NCI-H345 (cell line): ENCODE data around the gene MAPRE2.

Source experiments
- DNase-seq: peaks from one replicate; lab custom pipeline; 2025; lab: John Stamatoyannopoulos, UW

Gene MAPRE2

DNA sequence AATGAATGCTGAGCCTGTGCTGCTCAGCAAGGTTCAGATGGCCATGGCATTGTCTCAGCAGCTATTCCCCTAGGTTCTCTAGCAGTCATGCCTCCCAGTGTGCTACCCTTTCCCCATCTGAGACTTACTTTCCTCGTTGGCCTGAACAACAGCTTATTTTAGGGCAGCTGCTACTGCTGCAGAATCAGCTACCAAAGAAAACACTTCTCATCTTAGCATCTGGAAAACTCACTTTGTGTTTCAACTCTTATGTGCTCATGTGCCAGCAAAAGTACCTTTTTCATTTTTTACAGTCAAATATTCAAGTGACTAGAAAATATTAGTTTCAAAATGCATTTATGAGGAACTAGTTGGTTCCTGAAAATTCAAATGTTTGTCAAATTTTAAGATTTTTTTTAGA, 139.2 kb downstream of the MAPRE2 start:
- no peak for DNase-seq

DNA sequence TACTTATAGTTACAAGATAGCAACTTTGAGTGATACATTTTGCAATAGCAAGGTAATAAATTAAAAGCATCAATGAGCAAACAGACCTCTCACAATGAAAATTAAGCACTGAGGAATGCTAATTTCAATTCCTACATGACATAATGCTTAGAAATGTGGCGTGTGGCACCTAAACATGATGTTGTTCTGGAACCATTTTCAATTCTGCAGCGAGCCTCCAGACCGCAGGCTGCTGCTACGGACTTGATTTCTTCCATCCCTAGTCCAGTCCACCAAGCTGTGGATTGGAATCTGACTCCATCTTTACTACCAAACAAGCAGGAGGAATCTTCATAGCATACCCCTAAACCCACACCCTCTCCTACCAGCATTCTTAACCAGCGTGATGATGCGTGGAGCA, 140.9 kb downstream of the MAPRE2 start:
- DNase-seq: no peak

DNA sequence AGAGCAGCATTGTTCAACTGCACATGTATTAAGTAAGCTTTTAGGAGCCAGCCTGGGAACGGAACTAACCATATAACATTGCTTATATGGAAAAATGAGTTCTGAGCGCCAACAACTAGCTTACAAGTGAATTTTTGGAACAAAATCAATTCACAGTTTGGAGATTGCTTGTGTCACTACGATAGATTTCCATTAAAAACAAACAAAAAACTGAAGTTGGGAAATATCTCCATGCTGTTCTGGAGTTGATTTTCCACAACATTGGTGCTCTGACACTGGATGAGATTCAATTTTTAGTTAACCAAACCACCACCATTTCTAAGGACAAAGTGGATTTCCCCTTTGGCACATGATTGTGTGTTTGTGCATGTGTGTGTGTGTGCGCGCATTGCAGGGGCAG, 142.7 kb downstream of the MAPRE2 start:
- no peak for DNase-seq

DNA sequence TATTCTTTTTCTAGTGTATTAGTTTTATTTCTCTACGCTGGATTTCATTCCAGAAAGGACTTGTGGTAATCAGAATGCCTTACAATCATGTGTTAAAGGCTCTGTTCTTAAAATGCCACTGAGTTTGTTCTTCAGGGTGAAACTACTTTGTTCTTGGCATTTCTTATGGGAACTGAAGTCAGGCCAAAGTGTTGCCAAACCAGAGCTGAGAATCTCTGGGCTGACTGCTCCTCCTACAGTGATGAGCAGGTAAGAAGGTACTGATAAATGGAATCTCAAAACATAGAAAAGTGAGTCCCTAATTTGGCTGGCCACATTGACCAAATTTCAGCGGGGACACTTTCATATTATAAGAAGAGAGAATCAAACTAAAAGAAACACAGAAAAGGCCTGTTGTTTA, 144.6 kb downstream of the MAPRE2 start:
- DNase-seq: no peak

DNA sequence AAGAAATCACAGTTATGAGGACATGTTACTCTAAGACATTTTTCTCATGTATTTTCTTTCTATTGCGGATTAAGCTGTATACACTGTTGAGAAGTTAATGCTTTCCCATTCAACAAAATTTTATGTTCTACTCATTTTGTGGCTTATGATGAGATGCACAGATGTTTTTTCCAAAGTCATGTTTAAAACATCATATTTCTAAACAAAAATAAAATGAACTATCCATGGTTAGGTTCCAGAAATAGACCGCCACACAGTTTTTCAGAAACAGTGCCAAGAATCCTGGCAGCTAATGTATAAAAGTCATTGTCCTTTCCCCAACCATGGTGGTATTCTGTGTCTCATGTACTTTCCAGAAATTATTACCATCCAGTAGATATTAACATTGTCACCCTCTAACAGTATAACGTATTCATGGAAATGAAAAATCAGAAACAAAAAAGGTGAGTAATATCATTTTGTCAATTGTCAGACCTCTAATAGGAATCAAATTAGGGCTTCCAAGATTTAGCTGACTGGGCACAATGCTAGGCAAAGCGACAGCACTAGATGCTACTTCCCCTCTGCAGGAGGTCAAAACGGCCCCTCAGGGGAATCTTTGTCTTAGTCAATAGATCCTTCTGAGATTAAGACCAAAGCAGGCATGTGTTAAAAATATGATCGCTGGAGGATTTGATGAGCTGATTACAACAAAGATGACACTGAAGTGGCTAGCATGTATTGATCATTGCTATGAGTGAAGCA, 145.2 kb downstream of the MAPRE2 start:
- no peak for DNase-seq

DNA sequence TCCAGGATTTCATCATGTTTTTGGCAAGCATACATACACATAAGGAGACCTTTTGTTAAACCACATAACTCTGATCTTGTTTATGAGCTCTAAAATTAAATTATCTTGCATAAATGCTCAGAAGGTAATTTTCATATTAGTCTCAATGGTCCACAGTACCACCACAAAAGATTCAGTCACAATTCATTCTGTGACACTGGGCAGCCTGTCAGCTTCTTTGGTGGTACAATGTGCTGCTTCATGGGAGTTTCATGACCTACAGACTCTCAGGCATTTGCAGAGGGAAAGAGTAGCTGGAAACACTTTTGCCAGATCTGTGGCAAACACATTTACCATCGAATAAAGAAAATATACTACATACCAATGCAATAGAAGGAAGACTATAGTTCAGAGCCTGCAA, 148.3 kb downstream of the MAPRE2 start:
- DNase-seq: no peak

DNA sequence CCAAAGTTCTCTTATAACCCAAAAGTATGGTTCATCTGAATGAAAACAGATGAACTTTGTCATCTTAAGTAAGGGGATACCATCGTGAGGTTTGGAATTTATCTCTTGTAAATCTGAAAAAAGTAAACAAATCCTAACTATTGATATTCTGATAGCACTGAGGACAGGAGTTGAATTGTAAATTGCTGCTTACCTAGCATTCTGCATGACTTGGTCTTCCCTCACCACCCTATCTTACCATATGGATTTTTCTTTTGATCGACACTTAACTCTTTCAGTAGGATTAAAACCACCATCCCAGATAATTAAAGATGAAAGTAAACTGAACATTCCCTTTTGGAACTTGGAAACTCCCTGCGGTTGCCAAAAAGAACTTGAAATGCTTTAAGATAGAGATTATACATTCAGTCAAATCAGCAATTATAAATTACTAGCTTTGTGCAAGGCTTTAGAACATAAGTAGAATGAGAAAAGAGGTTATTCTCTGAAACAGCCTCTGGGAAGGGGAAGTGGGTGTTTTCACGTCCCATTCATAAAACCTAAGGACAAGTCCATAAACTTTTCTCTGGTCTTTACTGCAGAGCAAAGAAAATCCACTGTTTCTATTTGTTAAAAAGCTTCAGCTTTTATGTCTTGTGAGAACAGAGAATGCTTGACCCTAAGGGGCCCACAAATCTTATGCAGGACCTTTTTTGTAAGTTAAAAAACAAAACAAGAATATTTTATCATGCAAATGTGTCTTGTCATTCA, 149.9 kb downstream of the MAPRE2 start:
- no peak for DNase-seq

DNA sequence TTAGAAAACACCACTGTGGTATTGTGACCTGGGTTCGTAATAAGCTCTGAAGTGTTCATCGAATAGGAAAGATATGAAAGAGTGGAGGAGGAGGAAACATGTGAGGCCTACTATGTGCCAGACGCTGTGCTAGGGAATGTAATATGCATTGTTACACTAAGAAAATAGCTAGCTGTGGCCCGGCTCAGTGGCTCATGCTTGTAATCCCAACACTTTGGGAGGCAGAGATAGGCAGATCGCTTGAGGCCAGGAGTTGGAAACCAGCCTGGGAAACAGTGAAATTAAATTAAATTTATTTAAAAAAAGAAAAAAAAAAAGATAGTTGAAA, 150.4 kb downstream of the MAPRE2 start:
- DNase-seq: no peak

DNA sequence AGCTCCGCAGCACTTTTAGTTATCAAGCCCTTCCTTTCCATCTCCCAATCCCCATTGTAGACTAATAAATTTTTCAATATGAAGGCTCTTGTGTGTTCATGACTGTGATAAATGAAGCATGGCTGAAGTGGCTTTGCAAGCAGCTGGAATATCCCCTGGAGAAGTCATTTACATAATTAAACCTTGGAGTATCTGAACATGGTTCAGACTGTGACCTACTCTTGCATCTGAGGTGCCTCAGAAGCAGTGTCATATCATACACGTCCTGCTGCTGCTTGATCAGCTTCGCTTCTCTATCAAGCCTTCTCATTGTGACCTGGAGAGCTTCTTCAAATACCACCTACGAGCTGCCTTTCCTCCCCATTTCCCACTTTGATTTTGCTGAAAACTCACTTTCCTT, 151.2 kb downstream of the MAPRE2 start:
- peak; percentile 44 for DNase-seq
